Measurements from ENCODE around the gene P3R3URF.

Gene P3R3URF

DNA sequence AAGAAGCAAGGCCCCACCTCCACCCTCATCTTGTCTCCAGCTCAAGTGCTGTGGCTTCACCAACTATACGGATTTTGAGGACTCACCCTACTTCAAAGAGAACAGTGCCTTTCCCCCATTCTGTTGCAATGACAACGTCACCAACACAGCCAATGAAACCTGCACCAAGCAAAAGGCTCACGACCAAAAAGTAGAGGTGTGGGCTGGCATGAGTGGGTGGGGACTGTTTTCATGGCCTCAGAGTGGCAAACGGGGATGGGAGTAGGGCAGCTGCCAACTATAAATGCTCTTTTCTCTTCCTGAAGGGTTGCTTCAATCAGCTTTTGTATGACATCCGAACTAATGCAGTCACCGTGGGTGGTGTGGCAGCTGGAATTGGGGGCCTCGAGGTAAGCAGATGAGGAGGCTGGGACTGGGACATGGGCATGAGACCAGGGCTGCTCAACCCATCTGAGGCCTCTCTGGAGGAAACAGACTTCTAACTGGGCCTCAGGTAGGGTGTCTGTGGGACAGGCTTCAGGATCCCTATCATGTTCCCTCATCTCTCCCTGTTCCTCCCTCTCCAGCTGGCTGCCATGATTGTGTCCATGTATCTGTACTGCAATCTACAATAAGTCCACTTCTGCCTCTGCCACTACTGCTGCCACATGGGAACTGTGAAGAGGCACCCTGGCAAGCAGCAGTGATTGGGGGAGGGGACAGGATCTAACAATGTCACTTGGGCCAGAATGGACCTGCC is 8.8 kb upstream of the P3R3URF start:
- TF ChIP-seq, protein P1, sequence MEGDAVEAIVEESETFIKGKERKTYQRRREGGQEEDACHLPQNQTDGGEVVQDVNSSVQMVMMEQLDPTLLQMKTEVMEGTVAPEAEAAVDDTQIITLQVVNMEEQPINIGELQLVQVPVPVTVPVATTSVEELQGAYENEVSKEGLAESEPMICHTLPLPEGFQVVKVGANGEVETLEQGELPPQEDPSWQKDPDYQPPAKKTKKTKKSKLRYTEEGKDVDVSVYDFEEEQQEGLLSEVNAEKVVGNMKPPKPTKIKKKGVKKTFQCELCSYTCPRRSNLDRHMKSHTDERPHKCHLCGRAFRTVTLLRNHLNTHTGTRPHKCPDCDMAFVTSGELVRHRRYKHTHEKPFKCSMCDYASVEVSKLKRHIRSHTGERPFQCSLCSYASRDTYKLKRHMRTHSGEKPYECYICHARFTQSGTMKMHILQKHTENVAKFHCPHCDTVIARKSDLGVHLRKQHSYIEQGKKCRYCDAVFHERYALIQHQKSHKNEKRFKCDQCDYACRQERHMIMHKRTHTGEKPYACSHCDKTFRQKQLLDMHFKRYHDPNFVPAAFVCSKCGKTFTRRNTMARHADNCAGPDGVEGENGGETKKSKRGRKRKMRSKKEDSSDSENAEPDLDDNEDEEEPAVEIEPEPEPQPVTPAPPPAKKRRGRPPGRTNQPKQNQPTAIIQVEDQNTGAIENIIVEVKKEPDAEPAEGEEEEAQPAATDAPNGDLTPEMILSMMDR (IDR thresholded peaks at IDR 0.05; ENCODE audit: borderline replicate concordance, control extremely low read depth, extremely low read depth, insufficient read depth, missing control alignments): no peak
- DNase-seq (ENCODE audit: low spot score): no peak
- in situ Hi-C loops (cut with MboI; ENCODE audit: low sequenced_read_pairs, unreplicated experiment): no loop called here

DNA sequence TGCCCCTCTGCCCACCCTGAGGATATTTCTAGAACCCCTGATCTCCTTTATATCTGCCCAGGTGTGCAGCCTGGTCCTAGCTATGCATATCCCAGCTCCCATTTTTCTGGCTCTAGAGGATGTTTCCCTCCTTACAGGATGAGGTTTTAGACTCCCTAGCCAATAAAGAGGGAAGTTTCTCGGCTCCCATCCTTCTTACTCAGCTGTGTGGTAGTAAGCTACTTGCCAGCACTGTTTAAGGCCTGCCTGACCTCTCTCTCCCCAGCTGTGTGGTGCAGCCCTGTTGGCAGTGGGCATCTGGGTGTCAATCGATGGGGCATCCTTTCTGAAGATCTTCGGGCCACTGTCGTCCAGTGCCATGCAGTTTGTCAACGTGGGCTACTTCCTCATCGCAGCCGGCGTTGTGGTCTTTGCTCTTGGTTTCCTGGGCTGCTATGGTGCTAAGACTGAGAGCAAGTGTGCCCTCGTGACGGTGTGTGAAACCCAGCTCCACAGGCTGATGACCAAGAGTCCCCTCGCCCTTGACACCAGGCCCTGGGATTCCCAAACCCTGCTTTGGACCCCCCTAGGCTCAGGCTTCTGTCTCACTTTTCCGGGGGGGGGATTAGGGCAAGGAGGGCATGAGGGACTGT is 7.8 kb upstream of the P3R3URF start:
- in situ Hi-C loops (cut with MboI; ENCODE audit: low sequenced_read_pairs, unreplicated experiment): no loop called here
- TF ChIP-seq, protein P1 (IDR thresholded peaks at IDR 0.05; ENCODE audit: borderline replicate concordance, control extremely low read depth, extremely low read depth, insufficient read depth, missing control alignments): no peak
- DNase-seq (ENCODE audit: low spot score): peak; percentile 56

GRCh38 chr1:46183079-46183847 is 7.0 kb upstream of the P3R3URF start:
- in situ Hi-C loops (cut with MboI; ENCODE audit: low sequenced_read_pairs, unreplicated experiment): no loop called here
- TF ChIP-seq, protein P1 (IDR thresholded peaks at IDR 0.05; ENCODE audit: borderline replicate concordance, control extremely low read depth, extremely low read depth, insufficient read depth, missing control alignments): no peak
- DNase-seq (ENCODE audit: low spot score): no peak

- in situ Hi-C loops (cut with MboI; ENCODE audit: low sequenced_read_pairs, unreplicated experiment): no loop called here
- DNase-seq (ENCODE audit: low spot score): no peak
- TF ChIP-seq, protein P1 (IDR thresholded peaks at IDR 0.05; ENCODE audit: borderline replicate concordance, control extremely low read depth, extremely low read depth, insufficient read depth, missing control alignments): no peak
Observed at GRCh38 chr1:46181343-46182260, 5.3 kb upstream of the P3R3URF start.

GRCh38 chr1:46180082-46180616 is 3.9 kb upstream of the P3R3URF start:
- no peak for DNase-seq (ENCODE audit: low spot score)
- TF ChIP-seq, protein P1 (IDR thresholded peaks at IDR 0.05; ENCODE audit: borderline replicate concordance, control extremely low read depth, extremely low read depth, insufficient read depth, missing control alignments): peak; percentile 28
- in situ Hi-C loops (cut with MboI; ENCODE audit: low sequenced_read_pairs, unreplicated experiment): no loop called here
